ENCODE data around the gene ZFAND5.

Gene ZFAND5

DNA sequence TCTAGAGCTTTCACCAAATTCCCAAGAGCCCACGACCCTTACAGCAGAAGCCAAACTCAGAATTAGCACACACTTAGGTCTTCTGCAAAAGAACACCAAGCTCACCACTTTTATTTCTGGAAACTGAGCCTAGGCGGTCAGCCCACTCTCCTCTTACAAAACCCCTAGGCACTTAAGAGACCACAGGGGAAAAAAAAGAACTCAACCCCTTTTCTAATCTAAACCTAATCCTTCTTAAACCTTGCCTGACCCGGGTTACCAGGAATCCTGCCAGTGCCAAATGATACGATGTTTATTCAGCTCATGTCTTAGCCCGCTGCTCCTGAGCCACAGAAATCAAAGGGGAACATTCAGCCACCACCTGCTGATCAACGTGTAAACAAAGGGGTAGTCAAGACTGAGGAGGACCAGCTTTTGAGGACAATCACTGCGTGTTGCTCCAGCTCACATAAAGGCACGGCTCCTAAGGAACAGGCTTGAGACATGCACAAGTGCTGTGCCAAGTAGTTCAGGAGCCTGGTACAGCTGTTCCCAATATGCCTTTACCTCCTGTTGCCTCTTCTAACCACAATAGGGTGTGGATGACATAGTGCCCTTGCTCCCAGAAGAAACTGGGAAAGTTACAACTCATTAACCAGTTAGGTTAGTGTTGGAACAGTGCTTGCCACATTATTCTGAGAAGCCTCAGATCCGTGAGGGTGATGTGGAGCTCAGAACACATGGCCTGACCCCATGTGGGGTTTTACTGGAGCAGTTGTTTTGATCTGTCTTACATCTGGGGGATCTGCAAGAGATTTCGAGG, 49.3 kb downstream of the ZFAND5 start:
- H4K91ac ChIP-seq (ENCODE audit: low read length): no peak overlapping the region
- WGBS: 31% methylated on average over 9 of the region's 10 CpGs
- peak overlapping the region; percentile 44 for H3K4me2 ChIP-seq (ENCODE audit: low read length, poor library complexity, severe bottlenecking)
- peak overlapping the region; percentile 27 for H3K9ac ChIP-seq (ENCODE audit: low read length)
- no peak overlapping the region for H2AK5ac ChIP-seq (ENCODE audit: low read length, severe bottlenecking)
- no peak overlapping the region for H2BK120ac ChIP-seq (ENCODE audit: low read depth, low read length)
- peak overlapping the region; percentile 3 to 71 for H2BK12ac ChIP-seq (ENCODE audit: low read length in 2 of 2)
- peak overlapping the region in 1 of 2 experiments; percentile 33 for H3K4ac ChIP-seq (ENCODE audit: low read depth in 1 of 2, low read length in 2 of 2)
- H3K79me1 ChIP-seq (replicated peaks; ENCODE audit: low read length, poor library complexity, severe bottlenecking): no peaks in the 10 kb centered on the region
- peak; percentile 76 for DNase-seq
- H3K9me3 ChIP-seq (ENCODE audit: control insufficient read depth, low read length): no peaks in the 10 kb centered on the region
- H2BK5ac ChIP-seq (ENCODE audit: low read depth, low read length, poor library complexity, severe bottlenecking): peak overlapping the region; percentile 14
- no peaks in the 10 kb centered on the region for H3K36me3 ChIP-seq (ENCODE audit: control insufficient read depth in 1 of 2, insufficient read depth in 2 of 2, low read depth in 1 of 2, low read length in 2 of 2)
- H3K27ac ChIP-seq (ENCODE audit: low read length, poor library complexity, severe bottlenecking): peak overlapping the region; percentile 79
- H3K18ac ChIP-seq (ENCODE audit: low read depth in 1 of 2, low read length in 2 of 2): peak overlapping the region; percentile 73 to 74
- no peak overlapping the region for H2BK15ac ChIP-seq (ENCODE audit: low read depth, poor library complexity, severe bottlenecking)
- H3K4me1 ChIP-seq (ENCODE audit: control insufficient read depth, insufficient read depth, low read depth, low read length): peaks cover 12% of the 10 kb centered on the region
- peak overlapping the region; percentile 46 for H2AFZ ChIP-seq (ENCODE audit: low read depth, low read length)
- H3K4me3 ChIP-seq (ENCODE audit: insufficient read depth in 1 of 2, low read depth in 1 of 2, low read length in 2 of 2): peak overlapping the region in 1 of 2 experiments; percentile 49
- H3K14ac ChIP-seq (ENCODE audit: low read length in 2 of 2): peak overlapping the region in 1 of 2 experiments; percentile 7
- no peak overlapping the region for H4K8ac ChIP-seq (ENCODE audit: low read length)
- H3K27me3 ChIP-seq (ENCODE audit: control insufficient read depth in 1 of 2, insufficient read depth in 1 of 2, low read length in 2 of 2): no peaks in the 10 kb centered on the region
- no peak overlapping the region for H3K23ac ChIP-seq (ENCODE audit: low read length in 2 of 2)

- Histone ChIP-seq H3K4me3 (ENCODE audit: insufficient read depth in 1 of 2, low read depth in 1 of 2, low read length in 2 of 2) (peak overlapping the region in 1 of 2 experiments; percentile 49), H2AFZ (ENCODE audit: low read depth, low read length) (no peak overlapping the region), H2BK15ac (ENCODE audit: low read depth, poor library complexity, severe bottlenecking) (no peak overlapping the region), H3K27ac (ENCODE audit: low read length, poor library complexity, severe bottlenecking) (peak overlapping the region; percentile 79), H3K4me2 (ENCODE audit: low read length, poor library complexity, severe bottlenecking) (no peak overlapping the region), H4K91ac (ENCODE audit: low read length) (no peak overlapping the region), H3K9ac (ENCODE audit: low read length) (peak overlapping the region; percentile 27), H2BK5ac (ENCODE audit: low read depth, low read length, poor library complexity, severe bottlenecking) (no peak overlapping the region), H3K36me3 (ENCODE audit: control insufficient read depth in 1 of 2, insufficient read depth in 2 of 2, low read depth in 1 of 2, low read length in 2 of 2) (no peaks in the 10 kb centered on the region), H2AK5ac (ENCODE audit: low read length, severe bottlenecking) (no peak overlapping the region), H3K79me1 (replicated peaks; ENCODE audit: low read length, poor library complexity, severe bottlenecking) (no peaks in the 10 kb centered on the region), H4K8ac (ENCODE audit: low read length) (no peak overlapping the region), H3K4me1 (ENCODE audit: control insufficient read depth, insufficient read depth, low read depth, low read length) (peaks cover 12% of the 10 kb centered on the region), H2BK120ac (ENCODE audit: low read depth, low read length) (no peak overlapping the region), H3K27me3 (ENCODE audit: control insufficient read depth in 1 of 2, insufficient read depth in 1 of 2, low read length in 2 of 2) (no peaks in the 10 kb centered on the region), H3K4ac (ENCODE audit: low read depth in 1 of 2, low read length in 2 of 2) (no peak overlapping the region), H3K18ac (ENCODE audit: low read depth in 1 of 2, low read length in 2 of 2) (no peak overlapping the region), H3K23ac (ENCODE audit: low read length in 2 of 2) (no peak overlapping the region), H3K14ac (ENCODE audit: low read length in 2 of 2) (no peak overlapping the region), H2BK12ac (ENCODE audit: low read length in 2 of 2) (no peak overlapping the region), H3K9me3 (ENCODE audit: control insufficient read depth, low read length) (no peaks in the 10 kb centered on the region)
- peak; percentile 81 for DNase-seq
- WGBS: 37% methylated on average over 5 of the region's 5 CpGs
These were observed 49.9 kb downstream of the ZFAND5 start for GRCh38 chr9:72315089-72315509.

DNA sequence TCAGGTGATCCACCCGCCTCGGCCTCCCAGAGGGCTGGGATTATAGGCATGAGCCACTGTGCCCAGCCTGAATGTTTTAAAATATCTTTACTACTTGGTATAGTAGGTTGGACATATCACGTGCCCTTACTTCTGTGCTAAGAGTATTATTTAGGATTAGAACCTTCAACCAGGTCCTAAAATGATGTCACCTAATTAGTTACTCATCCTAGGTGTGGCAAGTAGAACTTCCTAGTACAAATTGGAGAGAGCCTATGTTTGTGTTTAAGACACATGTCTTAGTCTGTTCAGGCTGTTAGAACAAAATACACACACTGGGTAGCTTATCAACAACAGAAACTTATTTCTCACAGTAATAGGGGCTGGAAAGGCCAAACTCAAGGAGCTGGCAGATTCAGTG, 51.5 kb downstream of the ZFAND5 start:
- H3K27me3 ChIP-seq (ENCODE audit: control insufficient read depth in 1 of 2, insufficient read depth in 1 of 2, low read length in 2 of 2): no peaks in the 10 kb centered on the region
- DNase-seq: no peak
- peaks cover 12% of the 10 kb centered on the region for H3K4me1 ChIP-seq (ENCODE audit: control insufficient read depth, insufficient read depth, low read depth, low read length)
- no peak overlapping the region for H3K14ac ChIP-seq (ENCODE audit: low read length in 2 of 2)
- H3K36me3 ChIP-seq (ENCODE audit: control insufficient read depth in 1 of 2, insufficient read depth in 2 of 2, low read depth in 1 of 2, low read length in 2 of 2): no peaks in the 10 kb centered on the region
- H3K79me1 ChIP-seq (replicated peaks; ENCODE audit: low read length, poor library complexity, severe bottlenecking): no peaks in the 10 kb centered on the region
- H3K18ac ChIP-seq (ENCODE audit: low read depth in 1 of 2, low read length in 2 of 2): no peak overlapping the region
- peak overlapping the region in 1 of 2 experiments; percentile 94 for H2BK12ac ChIP-seq (ENCODE audit: low read length in 2 of 2)
- H3K9ac ChIP-seq (ENCODE audit: low read length): no peak overlapping the region
- H2BK120ac ChIP-seq (ENCODE audit: low read depth, low read length): no peak overlapping the region
- H2AFZ ChIP-seq (ENCODE audit: low read depth, low read length): no peak overlapping the region
- H3K4ac ChIP-seq (ENCODE audit: low read depth in 1 of 2, low read length in 2 of 2): peak overlapping the region in 1 of 2 experiments; percentile 49
- H3K4me3 ChIP-seq (ENCODE audit: insufficient read depth in 1 of 2, low read depth in 1 of 2, low read length in 2 of 2): no peak overlapping the region
- 100% methylated on average over 2 of the region's 3 CpGs for WGBS
- H4K8ac ChIP-seq (ENCODE audit: low read length): no peak overlapping the region
- H3K23ac ChIP-seq (ENCODE audit: low read length in 2 of 2): no peak overlapping the region
- H3K9me3 ChIP-seq (ENCODE audit: control insufficient read depth, low read length): no peaks in the 10 kb centered on the region
- no peak overlapping the region for H2BK5ac ChIP-seq (ENCODE audit: low read depth, low read length, poor library complexity, severe bottlenecking)
- no peak overlapping the region for H2BK15ac ChIP-seq (ENCODE audit: low read depth, poor library complexity, severe bottlenecking)
- H3K27ac ChIP-seq (ENCODE audit: low read length, poor library complexity, severe bottlenecking): no peak overlapping the region
- no peak overlapping the region for H3K4me2 ChIP-seq (ENCODE audit: low read length, poor library complexity, severe bottlenecking)
- no peak overlapping the region for H4K91ac ChIP-seq (ENCODE audit: low read length)
- H2AK5ac ChIP-seq (ENCODE audit: low read length, severe bottlenecking): no peak overlapping the region

GRCh38 chr9:72312386-72312987, 52.5 kb downstream of the ZFAND5 start:
- no peak overlapping the region for H3K9ac ChIP-seq (ENCODE audit: low read length)
- no peak overlapping the region for H3K18ac ChIP-seq (ENCODE audit: low read depth in 1 of 2, low read length in 2 of 2)
- H4K8ac ChIP-seq (ENCODE audit: low read length): no peak overlapping the region
- peak; percentile 9 for DNase-seq
- WGBS: 80% methylated on average over 9 of the region's 10 CpGs
- H3K4ac ChIP-seq (ENCODE audit: low read depth in 1 of 2, low read length in 2 of 2): no peak overlapping the region
- H2BK120ac ChIP-seq (ENCODE audit: low read depth, low read length): no peak overlapping the region
- no peak overlapping the region for H2BK5ac ChIP-seq (ENCODE audit: low read depth, low read length, poor library complexity, severe bottlenecking)
- no peaks in the 10 kb centered on the region for H3K36me3 ChIP-seq (ENCODE audit: control insufficient read depth in 1 of 2, insufficient read depth in 2 of 2, low read depth in 1 of 2, low read length in 2 of 2)
- H3K9me3 ChIP-seq (ENCODE audit: control insufficient read depth, low read length): no peaks in the 10 kb centered on the region
- no peak overlapping the region for H3K4me3 ChIP-seq (ENCODE audit: insufficient read depth in 1 of 2, low read depth in 1 of 2, low read length in 2 of 2)
- no peak overlapping the region for H3K27ac ChIP-seq (ENCODE audit: low read length, poor library complexity, severe bottlenecking)
- H2AFZ ChIP-seq (ENCODE audit: low read depth, low read length): no peak overlapping the region
- peak overlapping the region; percentile 39 for H4K91ac ChIP-seq (ENCODE audit: low read length)
- H3K27me3 ChIP-seq (ENCODE audit: control insufficient read depth in 1 of 2, insufficient read depth in 1 of 2, low read length in 2 of 2): no peaks in the 10 kb centered on the region
- H3K4me2 ChIP-seq (ENCODE audit: low read length, poor library complexity, severe bottlenecking): no peak overlapping the region
- H3K4me1 ChIP-seq (ENCODE audit: control insufficient read depth, insufficient read depth, low read depth, low read length): peaks cover 12% of the 10 kb centered on the region
- no peak overlapping the region for H3K14ac ChIP-seq (ENCODE audit: low read length in 2 of 2)
- H2AK5ac ChIP-seq (ENCODE audit: low read length, severe bottlenecking): peak overlapping the region; percentile 59
- H2BK12ac ChIP-seq (ENCODE audit: low read length in 2 of 2): no peak overlapping the region
- no peak overlapping the region for H3K23ac ChIP-seq (ENCODE audit: low read length in 2 of 2)
- H2BK15ac ChIP-seq (ENCODE audit: low read depth, poor library complexity, severe bottlenecking): no peak overlapping the region
- H3K79me1 ChIP-seq (replicated peaks; ENCODE audit: low read length, poor library complexity, severe bottlenecking): no peaks in the 10 kb centered on the region
